A549 treated with AZD2906 at 1 μM for 4 hours (cell line): ENCODE measurements around the gene ZNF837. TPM values are rescaled to one million over a fixed set of nuclear protein-coding genes. Genes with fewer than 3 reads are reported as not detected.

ENCODE experiments used
- total RNA-seq: library from RNA; stranded (reverse); fragments of 200-300 nt; extraction: Qiagen RNA extraction; gene quantifications from 5 replicates; pipeline ENCODE4 v1.2.3, GENCODE V29; 2022

The ZNF837 gene
- total RNA-seq: 1.1 to 1.9 TPM (median 1.4 TPM) in 5 replicates

GRCh38 chr19:58380662-58381459, at the start of gene ZNF837:
Gene ZNF837, minus strand, starts transcription at chr19:58381030. Its CDS starts 11,698 bp downstream, at chr19:58369332.

GRCh38 chr19:58408152-58409009, 27.6 kb upstream of the ZNF837 start, which contains the start of gene ZNF584:
Gene ZNF584, plus strand, starts transcription at chr19:58408649. Its CDS starts 499 bp downstream, at chr19:58409148.

GRCh38 chr19:58395220-58395978, 14.6 kb upstream of the ZNF837 start, which contains the start of gene RNF225:
Gene RNF225, plus strand, starts transcription at chr19:58395656. Its CDS starts 434 bp downstream, at chr19:58396090.

GRCh38 chr19:58386576-58387337, 5.9 kb upstream of the ZNF837 start, which contains the start of gene RPS5:
Gene RPS5, plus strand, starts transcription at chr19:58387269. Its CDS starts 869 bp downstream, at chr19:58388138.

GRCh38 chr19:58362272-58362994, 18.4 kb downstream of the ZNF837 start, which contains the start of gene ZNF497:
Gene ZNF497, minus strand, starts transcription at chr19:58362751. Its CDS starts 5,116 bp downstream, at chr19:58357635.

GRCh38 chr19:58352760-58353671, 27.8 kb downstream of the ZNF837 start, which contains the start of gene A1BG:
Gene A1BG, minus strand, starts transcription at chr19:58353492. Its CDS starts 55 bp downstream, at chr19:58353437.

GRCh38 chr19:58326914-58327726, 53.7 kb downstream of the ZNF837 start, which contains the start of gene ZSCAN22:
Gene ZSCAN22, plus strand, starts transcription at chr19:58326994. Its CDS starts 7,809 bp downstream, at chr19:58334803.

Other genes starting within 250 kb of the ZNF837 start
- gene ZNF329, start 230.2 kb downstream of the ZNF837 start, total RNA-seq: 2.7 to 3.2 TPM (median 3.0 TPM) in 5 replicates
- gene ZNF274, start 198.0 kb downstream of the ZNF837 start, total RNA-seq: 12.7 to 13.3 TPM (median 13.2 TPM) in 5 replicates
- gene ZNF544, start 152.1 kb downstream of the ZNF837 start, total RNA-seq: 17.9 to 24.2 TPM (median 18.3 TPM) in 5 replicates
- gene ZNF8, start 102.1 kb downstream of the ZNF837 start, total RNA-seq: 0.79 to 1.3 TPM (median 0.93 TPM) in 5 replicates
- 89.5 to 102 TPM (median 92.6 TPM) in 5 replicates for gene ERVK3-1, start 75.7 kb downstream of the ZNF837 start, total RNA-seq
- gene ZSCAN22, start 54.0 kb downstream of the ZNF837 start, total RNA-seq: 2.2 to 2.7 TPM (median 2.6 TPM) in 5 replicates
- 8.5 to 15.2 TPM (median 13.9 TPM) in 5 replicates for gene A1BG, start 27.5 kb downstream of the ZNF837 start, total RNA-seq
- 0.82 to 1.3 TPM (median 1.2 TPM) in 5 replicates for gene ZNF497, start 18.3 kb downstream of the ZNF837 start, total RNA-seq
- 2,252 to 2,656 TPM (median 2,538 TPM) in 5 replicates for gene RPS5, start 6.2 kb upstream of the ZNF837 start, total RNA-seq
- 0.13 to 0.19 TPM (median 0.16 TPM) in 4 of 5 replicates, not detected in the other for gene RNF225, start 14.6 kb upstream of the ZNF837 start, total RNA-seq
- gene ZNF584, start 27.6 kb upstream of the ZNF837 start, total RNA-seq: 16.7 to 18.7 TPM (median 17.2 TPM) in 5 replicates
- 0.07 to 0.11 TPM (median 0.09 TPM) in 5 replicates for gene ZNF132, start 59.1 kb upstream of the ZNF837 start, total RNA-seq
- 6.1 to 7.5 TPM (median 6.6 TPM) in 5 replicates for gene ZNF324B, start 70.6 kb upstream of the ZNF837 start, total RNA-seq
- 8.9 to 10.3 TPM (median 9.8 TPM) in 5 replicates for gene ZNF324, start 86.0 kb upstream of the ZNF837 start, total RNA-seq
- 11.3 to 13.4 TPM (median 13.0 TPM) in 5 replicates for gene ZNF446, start 95.3 kb upstream of the ZNF837 start, total RNA-seq
- gene SLC27A5, start 131.0 kb upstream of the ZNF837 start, total RNA-seq: 19.5 to 36.1 TPM (median 30.2 TPM) in 5 replicates
- 15.8 to 21.7 TPM (median 21.5 TPM) in 5 replicates for gene ZBTB45, start 138.8 kb upstream of the ZNF837 start, total RNA-seq
- 657 to 706 TPM (median 668 TPM) in 5 replicates for gene TRIM28, start 163.0 kb upstream of the ZNF837 start, total RNA-seq
- 189 to 217 TPM (median 204 TPM) in 5 replicates for gene CHMP2A, start 174.1 kb upstream of the ZNF837 start, total RNA-seq
- 112 to 141 TPM (median 129 TPM) in 5 replicates for gene UBE2M, start 177.6 kb upstream of the ZNF837 start, total RNA-seq
- gene MZF1, start 192.3 kb upstream of the ZNF837 start, total RNA-seq: 8.8 to 14.7 TPM (median 14.1 TPM) in 5 replicates